Loucy (cell line): Measurements from ENCODE around the gene HAPLN2.

ENCODE experiments used
- H2AFZ ChIP-seq: fragments of 200-600 bp; sonication (generic); 2 replicates; pipeline ENCODE4 v1.6.0; 2016; ENCODE audit warnings: antibody characterized with exemption, mild to moderate bottlenecking, low read length, moderate library complexity
- H3F3A ChIP-seq: fragments of 200-600 bp; 2 replicates; pipeline ENCODE4 v1.6.0; 2016; ENCODE audit warnings: antibody characterized with exemption, low read depth, mild to moderate bottlenecking
- H3K27me3 ChIP-seq: fragments of 200-600 bp; sonication (generic); 2 replicates; pipeline ENCODE4 v1.6.1; 2014; ENCODE audit warnings: low read length, mild to moderate bottlenecking; ENCODE audit not compliant: insufficient read depth, poor library complexity, severe bottlenecking
- H3K36me3 ChIP-seq: fragments of 200-600 bp; sonication (generic); 2 replicates; pipeline ENCODE4 v1.6.1; 2016; ENCODE audit warnings: low read length; ENCODE audit not compliant: insufficient read depth
- H3K4me1 ChIP-seq: fragments of 200-600 bp; sonication (generic); 2 replicates; pipeline ENCODE4 v1.5.1; 2014; ENCODE audit warnings: low read length, mild to moderate bottlenecking; ENCODE audit not compliant: insufficient read depth, poor library complexity, severe bottlenecking
- H3K4me2 ChIP-seq: fragments of 200-600 bp; sonication (generic); 2 replicates; pipeline ENCODE4 v1.6.0; 2014; ENCODE audit warnings: antibody characterized with exemption, low read length, low read depth, mild to moderate bottlenecking; ENCODE audit not compliant: poor library complexity, severe bottlenecking
- H3K4me3 ChIP-seq: fragments of 200-600 bp; sonication (generic); 2 replicates; pipeline ENCODE4 v1.5.1; 2014; ENCODE audit warnings: low read length, mild to moderate bottlenecking, mixed read lengths; ENCODE audit not compliant: poor library complexity, severe bottlenecking
- H3K79me2 ChIP-seq: fragments of 200-600 bp; sonication (generic); 2 replicates; pipeline ENCODE4 v1.6.1; 2014; ENCODE audit warnings: low read length; ENCODE audit not compliant: insufficient read depth
- H3K9ac ChIP-seq: fragments of 200-600 bp; sonication (generic); 2 replicates; pipeline ENCODE4 v1.6.0; 2014; ENCODE audit warnings: mild to moderate bottlenecking, low read depth, low read length, moderate library complexity; ENCODE audit not compliant: poor library complexity, severe bottlenecking
- H3K9me2 ChIP-seq: fragments of 200-600 bp; sonication (generic); replicated peaks from 2 replicates; pipeline ENCODE4 v1.6.1; 2016; ENCODE audit warnings: low read depth, low read length, mixed read lengths
- H3K9me3 ChIP-seq: fragments of 200-600 bp; sonication (generic); 2 replicates; pipeline ENCODE4 v1.6.1; 2014; ENCODE audit warnings: mild to moderate bottlenecking, antibody characterized with exemption, low read length, low read depth; ENCODE audit not compliant: insufficient read depth
- H4K20me1 ChIP-seq: fragments of 200-600 bp; sonication (generic); 2 replicates; pipeline ENCODE4 v1.6.0; 2014; ENCODE audit warnings: antibody characterized with exemption, low read length, mild to moderate bottlenecking; ENCODE audit not compliant: insufficient read depth, poor library complexity, severe bottlenecking
- CTCF ChIP-seq: fragments of 200-600 bp; sonication (generic); conservative IDR thresholded peaks from 2 replicates; pipeline ENCODE4 v1.5.1; 2014; ENCODE audit warnings: mild to moderate bottlenecking, antibody characterized with exemption, low read length
- EZH2phosphoT487 ChIP-seq: fragments of 200-600 bp; IDR thresholded peaks from 2 replicates; pipeline ENCODE4 v1.6.1; 2018; ENCODE audit warnings: antibody characterized with exemption, mild to moderate bottlenecking, moderate library complexity, borderline replicate concordance

Gene HAPLN2

DNA sequence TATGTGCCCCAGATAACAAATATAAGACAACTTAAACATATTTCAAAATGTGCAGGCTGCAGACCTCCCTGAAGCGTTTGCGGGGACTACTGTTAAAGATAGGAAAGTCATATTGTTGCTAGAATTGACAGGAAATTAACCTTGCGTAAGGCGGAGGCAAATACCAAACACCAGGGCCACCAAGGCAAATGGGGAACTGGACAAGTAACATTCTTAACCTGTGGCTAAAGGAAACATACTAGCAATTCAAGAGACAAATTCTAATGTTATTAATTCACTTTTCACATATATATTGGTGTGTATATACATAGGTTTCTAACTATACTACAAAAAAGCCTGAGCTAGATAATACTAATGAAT, 6.8 kb downstream of the HAPLN2 start:
- H3K27me3 ChIP-seq, result no peaks in the 10 kb centered on the region
- no peaks in the 10 kb centered on the region for H3K79me2 ChIP-seq
- H3K9me2 ChIP-seq, result no peaks in the 10 kb centered on the region
- H3K9me3 ChIP-seq, result no peaks in the 10 kb centered on the region
- no peak for TF ChIP-seq CTCF
- TF ChIP-seq EZH2phosphoT487, result no peak
- H3K4me3 ChIP-seq, result no peak overlapping the region
- no peaks in the 10 kb centered on the region for H3K36me3 ChIP-seq
- no peaks in the 10 kb centered on the region for H4K20me1 ChIP-seq
- H3K4me1 ChIP-seq, result no peaks in the 10 kb centered on the region
- H3K4me2 ChIP-seq, result no peak overlapping the region
- H2AFZ ChIP-seq, result no peak overlapping the region
- no peaks in the 10 kb centered on the region for H3F3A ChIP-seq
- no peak overlapping the region for H3K9ac ChIP-seq

DNA sequence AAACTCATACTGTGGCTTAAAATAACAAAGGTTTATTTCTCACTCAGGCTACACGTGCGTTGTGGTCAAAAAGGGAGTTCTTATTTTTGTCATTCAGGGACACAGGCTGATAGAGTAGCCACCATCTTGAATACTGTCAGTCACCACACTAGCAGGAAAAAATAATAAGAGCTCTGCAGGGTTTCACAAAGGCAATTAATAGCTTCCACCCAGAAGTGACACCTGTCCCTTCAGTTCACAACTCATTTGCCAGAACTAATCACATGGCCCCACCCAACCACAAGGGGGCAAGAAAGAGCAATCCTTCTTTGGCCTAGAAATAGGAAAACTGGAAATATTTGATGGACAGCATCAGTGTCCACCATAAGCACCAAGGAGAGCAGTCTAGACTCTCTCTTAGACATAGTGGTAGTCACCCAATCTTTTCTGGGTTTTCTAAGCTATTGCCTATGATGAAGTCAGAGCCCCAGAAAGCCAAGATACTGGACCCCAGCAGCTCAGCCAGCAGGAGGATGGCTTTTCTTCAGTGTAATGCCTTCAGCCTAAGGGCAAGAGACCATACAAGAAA, 8.2 kb downstream of the HAPLN2 start:
- no peaks in the 10 kb centered on the region for H3K79me2 ChIP-seq
- H3K27me3 ChIP-seq, result no peaks in the 10 kb centered on the region
- no peaks in the 10 kb centered on the region for H3K9me3 ChIP-seq
- H3K4me1 ChIP-seq, result no peaks in the 10 kb centered on the region
- H4K20me1 ChIP-seq, result no peaks in the 10 kb centered on the region
- no peaks in the 10 kb centered on the region for H3K9me2 ChIP-seq
- H3K4me2 ChIP-seq, result no peak overlapping the region
- H2AFZ ChIP-seq, result no peak overlapping the region
- no peak overlapping the region for H3K9ac ChIP-seq
- H3K36me3 ChIP-seq, result no peaks in the 10 kb centered on the region
- TF ChIP-seq CTCF (peak; percentile 87), EZH2phosphoT487 (no peak)
- no peaks in the 10 kb centered on the region for H3F3A ChIP-seq
- no peak overlapping the region for H3K4me3 ChIP-seq

DNA sequence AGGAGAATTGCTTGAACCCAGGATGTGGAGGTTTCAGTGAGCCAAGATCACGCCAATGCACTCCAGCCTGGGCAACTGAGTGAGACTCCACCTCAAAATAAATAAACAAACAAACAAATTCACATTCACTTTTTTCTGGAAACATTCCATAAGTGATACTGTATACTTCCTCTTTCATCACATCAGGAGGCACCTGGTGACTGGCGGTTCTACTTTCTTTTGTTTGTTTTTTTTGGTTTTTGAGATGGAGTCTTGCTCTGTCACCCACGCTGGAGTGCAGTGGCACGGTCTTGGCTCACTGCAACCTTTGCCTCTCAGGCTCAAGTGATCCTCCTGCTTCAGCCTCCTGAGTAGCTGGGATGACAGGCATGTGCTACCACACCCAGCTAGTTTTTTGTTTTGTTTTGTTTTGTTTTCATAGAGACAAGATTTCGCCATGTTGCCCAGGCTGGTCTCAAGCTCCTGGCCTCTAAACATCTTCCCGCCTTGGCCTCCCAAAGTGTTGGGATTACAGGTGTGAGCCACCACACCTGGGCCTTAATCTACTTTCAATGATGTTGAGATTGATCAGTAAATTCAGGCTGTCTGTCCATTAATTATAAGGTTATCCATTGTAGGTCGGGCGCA, 10.7 kb downstream of the HAPLN2 start:
- no peak overlapping the region for H3K4me3 ChIP-seq
- H3K27me3 ChIP-seq, result no peaks in the 10 kb centered on the region
- H3K9me2 ChIP-seq, result no peaks in the 10 kb centered on the region
- H4K20me1 ChIP-seq, result no peaks in the 10 kb centered on the region
- H3K9ac ChIP-seq, result no peak overlapping the region
- H3K4me2 ChIP-seq, result no peak overlapping the region
- H3F3A ChIP-seq, result no peaks in the 10 kb centered on the region
- H3K4me1 ChIP-seq, result no peaks in the 10 kb centered on the region
- no peaks in the 10 kb centered on the region for H3K36me3 ChIP-seq
- TF ChIP-seq CTCF (no peak), EZH2phosphoT487 (no peak)
- no peak overlapping the region for H2AFZ ChIP-seq
- H3K79me2 ChIP-seq, result no peaks in the 10 kb centered on the region
- no peaks in the 10 kb centered on the region for H3K9me3 ChIP-seq
